Ovary (tissue), 3 donors: ENCODE results near the gene THSD4.

Source experiments
- POLR2A ChIP-seq: fragments of 450-650 bp; IDR thresholded peaks from one replicate; pipeline ENCODE4 v1.6.1; 2017; ENCODE audit warnings: antibody characterized with exemption, mild to moderate bottlenecking, moderate library complexity
- TF ChIP-seq, protein P1 (sequence below), 3 donors: fragments of 450-650 bp in 2 of 3; fragments of 200-600 bp in 1 of 3; IDR thresholded peaks; one replicate each; pipeline versions ENCODE4 v1.5.1 to v1.8.0; 2016 to 2022; ENCODE audit warnings: antibody characterized with exemption in 3 of 3, mild to moderate bottlenecking in 1 of 3
- donor health status: DM: no; HTN: no; CAD: no.

GRCh38 chr15:71775856-71776255 lies 660.6 kb downstream of the THSD4 start:
- TF ChIP-seq, protein P1, sequence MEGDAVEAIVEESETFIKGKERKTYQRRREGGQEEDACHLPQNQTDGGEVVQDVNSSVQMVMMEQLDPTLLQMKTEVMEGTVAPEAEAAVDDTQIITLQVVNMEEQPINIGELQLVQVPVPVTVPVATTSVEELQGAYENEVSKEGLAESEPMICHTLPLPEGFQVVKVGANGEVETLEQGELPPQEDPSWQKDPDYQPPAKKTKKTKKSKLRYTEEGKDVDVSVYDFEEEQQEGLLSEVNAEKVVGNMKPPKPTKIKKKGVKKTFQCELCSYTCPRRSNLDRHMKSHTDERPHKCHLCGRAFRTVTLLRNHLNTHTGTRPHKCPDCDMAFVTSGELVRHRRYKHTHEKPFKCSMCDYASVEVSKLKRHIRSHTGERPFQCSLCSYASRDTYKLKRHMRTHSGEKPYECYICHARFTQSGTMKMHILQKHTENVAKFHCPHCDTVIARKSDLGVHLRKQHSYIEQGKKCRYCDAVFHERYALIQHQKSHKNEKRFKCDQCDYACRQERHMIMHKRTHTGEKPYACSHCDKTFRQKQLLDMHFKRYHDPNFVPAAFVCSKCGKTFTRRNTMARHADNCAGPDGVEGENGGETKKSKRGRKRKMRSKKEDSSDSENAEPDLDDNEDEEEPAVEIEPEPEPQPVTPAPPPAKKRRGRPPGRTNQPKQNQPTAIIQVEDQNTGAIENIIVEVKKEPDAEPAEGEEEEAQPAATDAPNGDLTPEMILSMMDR (IDR thresholded peaks at IDR 0.05): no peak
- no peak for TF ChIP-seq POLR2A
